HEK293 (cell line): Measurements from ENCODE around the gene HIPK4.

ENCODE experiments used
- CTCF ChIA-PET: fragments of 350-600 bp; formaldehyde crosslinking; extraction: SDS; loops from one replicate; lab custom pipeline; 2021; ENCODE audit warnings: antibody characterized with exemption; lab: Yijun Ruan, JAX
- POLR2A ChIA-PET: fragments of 300-600 bp; formaldehyde crosslinking; extraction: SDS; loops from one replicate; lab custom pipeline; 2020; ENCODE audit warnings: antibody characterized with exemption, inconsistent platforms; lab: Yijun Ruan, JAX
- H3K27ac ChIP-seq: fragments of 200-500 bp; sonication (Bioruptor generic); 2 replicates; pipeline ENCODE4 v1.5.1; 2014; ENCODE audit warnings: low read depth, low read length, control low read depth, inconsistent platforms; ENCODE audit errors: extremely low read depth
- H3K36me3 ChIP-seq, 2 experiments: fragments of 200-500 bp in 1 of 2; sonication (Bioruptor generic) in 1 of 2; 1 replicate in 1 of 2; 2 replicates in 1 of 2; pipeline ENCODE4 v1.5.1; 2014 to 2017; ENCODE audit warnings: inconsistent platforms in 2 of 2, low read length in 2 of 2; ENCODE audit not compliant: control insufficient read depth in 2 of 2, insufficient read depth in 1 of 2
- H3K4me1 ChIP-seq: fragments of 200-500 bp; sonication (Bioruptor generic); 2 replicates; pipeline ENCODE4 v1.5.1; 2014; ENCODE audit warnings: mild to moderate bottlenecking, low read length, inconsistent platforms; ENCODE audit not compliant: control insufficient read depth, insufficient read depth
- H3K4me3 ChIP-seq: 2 replicates; pipeline ENCODE4 v1.5.1; 2011; ENCODE audit warnings: low read depth, mild to moderate bottlenecking, control low read depth, low read length, moderate library complexity
- H3K9me3 ChIP-seq: fragments of 200-500 bp; sonication (Bioruptor generic); 2 replicates; pipeline ENCODE4 v1.5.1; 2014; ENCODE audit warnings: low read depth, low read length, inconsistent platforms; ENCODE audit not compliant: control insufficient read depth, insufficient read depth
- CTCF ChIP-seq: fragments of 450-650 bp; formaldehyde crosslinking; IDR thresholded peaks from 2 replicates; pipeline ENCODE4 v1.5.1; 2016; ENCODE audit warnings: missing biosample characterization, missing genetic modification characterization
- EGR2 ChIP-seq: fragments of 450-650 bp; formaldehyde crosslinking; IDR thresholded peaks from 2 replicates; pipeline ENCODE4 v1.5.1; 2016; ENCODE audit warnings: low read depth, missing biosample characterization, missing genetic modification characterization
- GLIS1 ChIP-seq: fragments of 450-650 bp; formaldehyde crosslinking; IDR thresholded peaks from 2 replicates; pipeline ENCODE4 v1.5.1; 2016; ENCODE audit warnings: missing biosample characterization, missing genetic modification characterization
- GLIS2 ChIP-seq: fragments of 450-650 bp; formaldehyde crosslinking; IDR thresholded peaks from 2 replicates; pipeline ENCODE4 v1.5.1; 2016; ENCODE audit warnings: missing biosample characterization, missing genetic modification characterization
- MZF1 ChIP-seq: fragments of 450-650 bp; formaldehyde crosslinking; IDR thresholded peaks from 2 replicates; pipeline ENCODE4 v1.5.1; 2017; ENCODE audit warnings: missing biosample characterization, missing genetic modification characterization, borderline replicate concordance
- YY2 ChIP-seq: fragments of 450-650 bp; formaldehyde crosslinking; IDR thresholded peaks from 2 replicates; pipeline ENCODE4 v1.5.1; 2016; ENCODE audit warnings: missing biosample characterization, missing genetic modification characterization
- ZBTB21 ChIP-seq: fragments of 450-650 bp; formaldehyde crosslinking; IDR thresholded peaks from 2 replicates; pipeline ENCODE4 v1.5.1; 2017; ENCODE audit warnings: missing biosample characterization, missing genetic modification characterization
- ZEB2 ChIP-seq: fragments of 450-650 bp; formaldehyde crosslinking; IDR thresholded peaks from 2 replicates; pipeline ENCODE4 v1.5.1; 2016; ENCODE audit warnings: missing biosample characterization, missing genetic modification characterization
- ZFHX2 ChIP-seq: fragments of 450-650 bp; formaldehyde crosslinking; conservative IDR thresholded peaks from 2 replicates; pipeline ENCODE4 v1.5.1; 2016; ENCODE audit warnings: missing biosample characterization, missing genetic modification characterization
- ZFP37 ChIP-seq: fragments of 450-650 bp; formaldehyde crosslinking; IDR thresholded peaks from 2 replicates; pipeline ENCODE4 v1.5.1; 2016; ENCODE audit warnings: missing biosample characterization, missing genetic modification characterization
- ZNF138 ChIP-seq: fragments of 450-650 bp; formaldehyde crosslinking; IDR thresholded peaks from 2 replicates; pipeline ENCODE4 v1.5.1; 2016; ENCODE audit warnings: missing biosample characterization, missing genetic modification characterization, borderline replicate concordance
- ZNF155 ChIP-seq: fragments of 450-650 bp; formaldehyde crosslinking; IDR thresholded peaks from 2 replicates; pipeline ENCODE4 v1.5.1; 2016; ENCODE audit warnings: missing biosample characterization, missing genetic modification characterization
- ZNF169 ChIP-seq: fragments of 450-650 bp; formaldehyde crosslinking; IDR thresholded peaks from 2 replicates; pipeline ENCODE4 v1.5.1; 2016; ENCODE audit warnings: missing biosample characterization, missing genetic modification characterization
- ZNF221 ChIP-seq: fragments of 450-650 bp; formaldehyde crosslinking; IDR thresholded peaks from 2 replicates; pipeline ENCODE4 v1.5.1; 2017; ENCODE audit warnings: missing biosample characterization, missing genetic modification characterization, borderline replicate concordance
- ZNF311 ChIP-seq: fragments of 450-650 bp; formaldehyde crosslinking; IDR thresholded peaks from 2 replicates; pipeline ENCODE4 v1.5.1; 2017; ENCODE audit warnings: missing biosample characterization, missing genetic modification characterization, borderline replicate concordance
- ZNF423 ChIP-seq: fragments of 450-650 bp; formaldehyde crosslinking; IDR thresholded peaks from 2 replicates; pipeline ENCODE4 v1.5.1; 2016; ENCODE audit warnings: missing biosample characterization, missing genetic modification characterization
- ZNF510 ChIP-seq: fragments of 450-650 bp; formaldehyde crosslinking; IDR thresholded peaks from 2 replicates; pipeline ENCODE4 v1.5.1; 2018; ENCODE audit warnings: mild to moderate bottlenecking, missing genetic modification characterization, missing biosample characterization; ENCODE audit not compliant: insufficient replicate concordance
- ZNF555 ChIP-seq: fragments of 450-650 bp; formaldehyde crosslinking; conservative IDR thresholded peaks from 2 replicates; pipeline ENCODE4 v1.5.1; 2017; ENCODE audit warnings: missing biosample characterization, mild to moderate bottlenecking, missing genetic modification characterization, inconsistent platforms
- ZNF747 ChIP-seq: fragments of 450-650 bp; formaldehyde crosslinking; IDR thresholded peaks from 2 replicates; pipeline ENCODE4 v1.5.1; 2016; ENCODE audit warnings: missing biosample characterization, missing genetic modification characterization
- ZNF792 ChIP-seq: fragments of 450-650 bp; formaldehyde crosslinking; IDR thresholded peaks from 2 replicates; pipeline ENCODE4 v1.5.1; 2016; ENCODE audit warnings: missing biosample characterization, missing genetic modification characterization
- ZNF837 ChIP-seq: fragments of 450-650 bp; formaldehyde crosslinking; IDR thresholded peaks from 2 replicates; pipeline ENCODE4 v1.5.1; 2016; ENCODE audit warnings: missing biosample characterization, missing genetic modification characterization
- ZSCAN4 ChIP-seq: fragments of 450-650 bp; formaldehyde crosslinking; IDR thresholded peaks from 2 replicates; pipeline ENCODE4 v1.5.1; 2017; ENCODE audit warnings: missing biosample characterization, missing genetic modification characterization
- TF ChIP-seq, protein P1 (sequence below): fragments of 450-650 bp; formaldehyde crosslinking; IDR thresholded peaks from 2 replicates; pipeline ENCODE4 v1.5.1; 2016; ENCODE audit warnings: missing biosample characterization, missing genetic modification characterization, borderline replicate concordance
- TF ChIP-seq, protein P2 (sequence below): fragments of 450-650 bp; formaldehyde crosslinking; IDR thresholded peaks from 2 replicates; pipeline ENCODE4 v1.5.1; 2016; ENCODE audit warnings: missing biosample characterization, missing genetic modification characterization

The HIPK4 gene

DNA sequence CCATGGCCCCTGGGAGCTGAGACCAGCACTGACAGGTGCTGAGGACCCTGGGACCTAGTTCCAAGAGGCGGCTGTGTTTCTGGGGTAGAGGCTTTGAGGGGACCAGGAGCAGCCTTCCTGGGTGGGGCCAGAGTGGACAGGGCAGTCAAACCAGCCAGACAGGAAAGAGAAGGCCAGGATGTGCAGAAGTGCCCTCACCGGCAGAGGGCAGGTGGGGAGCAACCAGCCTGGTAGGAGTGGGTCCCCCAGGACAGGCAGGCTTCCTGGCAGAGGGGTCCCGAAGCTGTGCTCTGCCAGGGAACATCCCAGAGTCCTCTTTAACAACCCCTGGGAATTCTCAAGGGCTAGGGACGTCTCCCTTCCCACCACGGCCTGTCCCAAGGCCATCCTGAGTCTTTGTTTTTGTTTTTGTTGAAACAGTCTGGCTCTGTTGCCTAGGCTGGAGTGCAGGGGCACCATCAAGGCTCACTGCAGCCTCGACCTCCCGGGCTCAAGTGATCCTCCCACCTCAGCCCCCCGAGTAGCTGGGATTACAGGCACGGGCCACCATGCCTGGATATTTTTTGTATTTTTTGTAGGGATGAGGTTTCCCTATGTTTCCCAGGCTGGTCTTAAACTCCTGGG lies 3.0 kb upstream of the HIPK4 start:
- Histone ChIP-seq H3K4me3 (no peak overlapping the region), H3K9me3 (no peaks in the 10 kb centered on the region), H3K27ac (0 out of 2 replicates have a peak overlapping the region, but pooled peaks have one; percentile 16), H3K36me3 (no peaks in the 10 kb centered on the region; a peak in 1 of 3 replicates), H3K4me1 (no peaks in the 10 kb centered on the region)
- TF ChIP-seq, protein P1, sequence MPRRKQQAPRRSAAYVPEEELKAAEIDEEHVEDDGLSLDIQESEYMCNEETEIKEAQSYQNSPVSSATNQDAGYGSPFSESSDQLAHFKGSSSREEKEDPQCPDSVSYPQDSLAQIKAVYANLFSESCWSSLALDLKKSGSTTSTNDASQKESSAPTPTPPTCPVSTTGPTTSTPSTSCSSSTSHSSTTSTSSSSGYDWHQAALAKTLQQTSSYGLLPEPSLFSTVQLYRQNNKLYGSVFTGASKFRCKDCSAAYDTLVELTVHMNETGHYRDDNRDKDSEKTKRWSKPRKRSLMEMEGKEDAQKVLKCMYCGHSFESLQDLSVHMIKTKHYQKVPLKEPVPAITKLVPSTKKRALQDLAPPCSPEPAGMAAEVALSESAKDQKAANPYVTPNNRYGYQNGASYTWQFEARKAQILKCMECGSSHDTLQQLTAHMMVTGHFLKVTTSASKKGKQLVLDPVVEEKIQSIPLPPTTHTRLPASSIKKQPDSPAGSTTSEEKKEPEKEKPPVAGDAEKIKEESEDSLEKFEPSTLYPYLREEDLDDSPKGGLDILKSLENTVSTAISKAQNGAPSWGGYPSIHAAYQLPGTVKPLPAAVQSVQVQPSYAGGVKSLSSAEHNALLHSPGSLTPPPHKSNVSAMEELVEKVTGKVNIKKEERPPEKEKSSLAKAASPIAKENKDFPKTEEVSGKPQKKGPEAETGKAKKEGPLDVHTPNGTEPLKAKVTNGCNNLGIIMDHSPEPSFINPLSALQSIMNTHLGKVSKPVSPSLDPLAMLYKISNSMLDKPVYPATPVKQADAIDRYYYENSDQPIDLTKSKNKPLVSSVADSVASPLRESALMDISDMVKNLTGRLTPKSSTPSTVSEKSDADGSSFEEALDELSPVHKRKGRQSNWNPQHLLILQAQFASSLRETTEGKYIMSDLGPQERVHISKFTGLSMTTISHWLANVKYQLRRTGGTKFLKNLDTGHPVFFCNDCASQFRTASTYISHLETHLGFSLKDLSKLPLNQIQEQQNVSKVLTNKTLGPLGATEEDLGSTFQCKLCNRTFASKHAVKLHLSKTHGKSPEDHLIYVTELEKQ (tag by site-specific recombination) = no peak
- TF ChIP-seq CTCF (peak; percentile 65), YY2 (tag by site-specific recombination) (no peak), GLIS1 (tag by site-specific recombination) (peak; percentile 13; the same call in 1 of the 2 replicates), ZFP37 (tag by site-specific recombination) (no peak)
- TF ChIP-seq, protein P2, sequence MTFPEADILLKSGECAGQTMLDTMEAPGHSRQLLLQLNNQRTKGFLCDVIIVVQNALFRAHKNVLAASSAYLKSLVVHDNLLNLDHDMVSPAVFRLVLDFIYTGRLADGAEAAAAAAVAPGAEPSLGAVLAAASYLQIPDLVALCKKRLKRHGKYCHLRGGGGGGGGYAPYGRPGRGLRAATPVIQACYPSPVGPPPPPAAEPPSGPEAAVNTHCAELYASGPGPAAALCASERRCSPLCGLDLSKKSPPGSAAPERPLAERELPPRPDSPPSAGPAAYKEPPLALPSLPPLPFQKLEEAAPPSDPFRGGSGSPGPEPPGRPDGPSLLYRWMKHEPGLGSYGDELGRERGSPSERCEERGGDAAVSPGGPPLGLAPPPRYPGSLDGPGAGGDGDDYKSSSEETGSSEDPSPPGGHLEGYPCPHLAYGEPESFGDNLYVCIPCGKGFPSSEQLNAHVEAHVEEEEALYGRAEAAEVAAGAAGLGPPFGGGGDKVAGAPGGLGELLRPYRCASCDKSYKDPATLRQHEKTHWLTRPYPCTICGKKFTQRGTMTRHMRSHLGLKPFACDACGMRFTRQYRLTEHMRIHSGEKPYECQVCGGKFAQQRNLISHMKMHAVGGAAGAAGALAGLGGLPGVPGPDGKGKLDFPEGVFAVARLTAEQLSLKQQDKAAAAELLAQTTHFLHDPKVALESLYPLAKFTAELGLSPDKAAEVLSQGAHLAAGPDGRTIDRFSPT = 0 out of 2 replicates have a peak, but pooled peaks have one; percentile 14
- ChIA-PET CTCF (interaction anchor here (0.6 to 0.7 kb wide), 2 partner anchors 76 to 104 kb away, joined by 3 to 7 read pairs; no protein-coding TSS in a partner anchor), POLR2A (no interaction called here)

DNA sequence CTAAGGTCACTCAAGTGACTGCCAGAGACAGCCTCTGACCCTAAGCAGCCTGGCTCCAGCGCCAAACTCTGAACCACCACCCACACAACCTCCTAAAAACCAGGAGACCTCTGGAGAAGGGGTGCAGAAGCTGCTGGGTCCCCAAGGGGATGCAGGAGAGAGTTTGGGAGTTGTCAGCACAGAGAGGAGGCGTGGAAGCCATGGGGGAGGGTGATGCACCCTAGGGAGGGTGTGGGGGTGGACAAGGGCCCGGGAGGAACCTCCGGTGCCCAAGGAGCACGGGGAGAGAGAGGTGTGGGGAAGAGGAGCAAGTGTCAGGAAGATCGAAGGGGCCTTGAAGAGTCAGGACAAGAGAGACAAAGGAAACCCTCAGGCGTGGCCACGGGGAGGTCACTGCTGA lies 2.1 kb upstream of the HIPK4 start:
- TF ChIP-seq GLIS2 (tag by site-specific recombination) = 0 out of 2 replicates have a peak, but pooled peaks have one; percentile 18
- TF ChIP-seq EGR2 (tag by site-specific recombination) = peak; percentile 76
- no peak for TF ChIP-seq ZNF747 (tag by site-specific recombination)
- TF ChIP-seq ZNF311 (tag by site-specific recombination) = no peak
- no peak for TF ChIP-seq ZNF555 (tag by site-specific recombination)
- TF ChIP-seq ZNF792 = no peak
- TF ChIP-seq ZNF155 (tag by site-specific recombination) = no peak
- no peak for TF ChIP-seq ZNF510 (tag by site-specific recombination)
- TF ChIP-seq MZF1 (tag by site-specific recombination) = no peak
- no peak for TF ChIP-seq ZSCAN4
- TF ChIP-seq ZNF837 (tag by site-specific recombination) = 0 out of 2 replicates have a peak, but pooled peaks have one; percentile 17
- TF ChIP-seq ZNF221 = no peak
- no peak for TF ChIP-seq ZNF169 (tag by site-specific recombination)
- TF ChIP-seq ZEB2 (tag by site-specific recombination) = no peak
- TF ChIP-seq ZNF138 (tag by site-specific recombination) = no peak
- TF ChIP-seq ZFHX2 (tag by site-specific recombination) = peak; percentile 73
- no peak for TF ChIP-seq ZNF423
- no peak for TF ChIP-seq ZBTB21 (tag by site-specific recombination)
- no peak overlapping the region for H3K4me3 ChIP-seq
- no peaks in the 10 kb centered on the region; a peak in 1 of 3 replicates for H3K36me3 ChIP-seq
- ChIA-PET CTCF (interaction anchor here (0.6 kb wide), 3 partner anchors 8 to 1361 kb away, joined by 3 to 5 read pairs (median 4); no protein-coding TSS in a partner anchor), POLR2A (no interaction called here)
- H3K27ac ChIP-seq = 0 out of 2 replicates have a peak overlapping the region, but pooled peaks have one; percentile 16
- H3K9me3 ChIP-seq = no peaks in the 10 kb centered on the region
- H3K4me1 ChIP-seq = no peaks in the 10 kb centered on the region
